HG02852 (cell line): ENCODE results near the gene HLA-DRB5.
A peak's percentile ranks its signal among the peaks of the same experiment; 100 is the strongest.
"Not testable (repeated sequence)": the region's sequence is repeated elsewhere in the genome, so short reads cannot be mapped to it uniquely, and the experiment has no call there.

Experiments used
- ATAC-seq: cut with Tn5 transposase; IDR thresholded peaks from one replicate; pipeline ENCODE4 v1.9.1; 2021; ENCODE audit warnings: mild to moderate bottlenecking, moderate library complexity; ENCODE audit not compliant: unreplicated experiment

The HLA-DRB5 gene

GRCh38 chr6:32517654-32518445 is 12.2 kb downstream of the HLA-DRB5 start:
- ATAC-seq: no peak

- ATAC-seq: no peak
Observed at GRCh38 chr6:32501016-32501415, 29.1 kb downstream of the HLA-DRB5 start.

GRCh38 chr6:32492351-32492750 is 37.7 kb downstream of the HLA-DRB5 start:
- no peak for ATAC-seq

- ATAC-seq: no peak
Observed at GRCh38 chr6:32491700-32492099, 38.4 kb downstream of the HLA-DRB5 start.

- ATAC-seq: no peak
Observed at GRCh38 chr6:32488083-32488482, 42.0 kb downstream of the HLA-DRB5 start.

- no peak for ATAC-seq
Observed at GRCh38 chr6:32484614-32484998, 45.5 kb downstream of the HLA-DRB5 start.

GRCh38 chr6:32483968-32484613 is 46.0 kb downstream of the HLA-DRB5 start:
- no peak for ATAC-seq

- no peak for ATAC-seq
Observed at GRCh38 chr6:32475392-32476206, 54.5 kb downstream of the HLA-DRB5 start.

GRCh38 chr6:32473376-32474348 is 56.4 kb downstream of the HLA-DRB5 start:
- peak; percentile 96 for ATAC-seq

- ATAC-seq: peak; percentile 4
Observed at GRCh38 chr6:32472781-32473375, 57.2 kb downstream of the HLA-DRB5 start.

GRCh38 chr6:32467743-32468503 is 62.2 kb downstream of the HLA-DRB5 start:
- not testable (repeated sequence) for ATAC-seq
